Keratinocyte (primary cell): Measurements from ENCODE around the gene PARN. TPM values are rescaled to one million over a fixed set of nuclear protein-coding genes. Genes with fewer than 3 reads are reported as not detected.
A peak's percentile ranks its signal among the peaks of the same experiment; 100 is the strongest.

ENCODE experiments used
- DNase-seq: peaks from one replicate; pipeline ENCODE4 v3.0.0-alpha.2; 2011; ENCODE audit warnings: low read depth, missing footprints, low spot score
- FAIRE-seq: peaks from 2 replicates; lab custom pipeline; 2011; peaks lifted over from hg19 to GRCh38; lab: Jason Lieb, UNC
- H2AFZ ChIP-seq: 2 replicates; pipeline ENCODE4 v1.6.0; 2012; ENCODE audit warnings: low read length, control low read depth, inconsistent platforms; ENCODE audit not compliant: control insufficient read depth
- H3K27ac ChIP-seq: 2 replicates; pipeline ENCODE4 v1.5.1; 2011; ENCODE audit warnings: low read length; ENCODE audit not compliant: control insufficient read depth, insufficient read depth
- H3K27me3 ChIP-seq: 3 replicates; pipeline ENCODE4 v1.6.0; 2011; ENCODE audit warnings: low read length; ENCODE audit not compliant: control insufficient read depth, insufficient read depth; ENCODE audit errors: extremely low read depth
- H3K36me3 ChIP-seq, 2 experiments: 2 replicates in 1 of 2; 3 replicates in 1 of 2; pipeline ENCODE4 v1.5.1; 2011; ENCODE audit warnings: low read length in 2 of 2, mild to moderate bottlenecking in 1 of 2; ENCODE audit not compliant: control insufficient read depth in 2 of 2, insufficient read depth in 2 of 2; ENCODE audit errors: extremely low read depth in 1 of 2
- H3K4me1 ChIP-seq: 3 replicates; pipeline ENCODE4 v1.5.1; 2011; ENCODE audit warnings: low read length; ENCODE audit not compliant: control insufficient read depth, insufficient read depth; ENCODE audit errors: extremely low read depth
- H3K4me2 ChIP-seq: 3 replicates; pipeline ENCODE4 v1.6.0; 2011; ENCODE audit warnings: low read depth, low read length; ENCODE audit not compliant: control insufficient read depth, insufficient read depth; ENCODE audit errors: extremely low read depth
- H3K4me3 ChIP-seq, 3 experiments: fragments of 200-600 bp in 1 of 3; sonication (generic) in 1 of 3; 2 replicates in 2 of 3; 3 replicates in 1 of 3; pipeline ENCODE4 v1.5.1; 2011 to 2016; ENCODE audit warnings: low read length in 3 of 3, mild to moderate bottlenecking in 3 of 3, control low read depth in 2 of 3, inconsistent platforms in 1 of 3, low read depth in 1 of 3, mixed read lengths in 1 of 3, mixed run types in 1 of 3, moderate library complexity in 1 of 3; ENCODE audit not compliant: control insufficient read depth in 2 of 3, insufficient read depth in 2 of 3; ENCODE audit errors: extremely low read depth in 1 of 3
- H3K79me2 ChIP-seq: 2 replicates; pipeline ENCODE4 v1.6.0; 2012; ENCODE audit warnings: low read length; ENCODE audit not compliant: control insufficient read depth, insufficient read depth
- H3K9ac ChIP-seq: 3 replicates; pipeline ENCODE4 v1.6.0; 2011; ENCODE audit warnings: low read length; ENCODE audit not compliant: control insufficient read depth, insufficient read depth; ENCODE audit errors: extremely low read depth
- H3K9me1 ChIP-seq: 3 replicates; pipeline ENCODE4 v1.6.0; 2011; ENCODE audit warnings: low read length; ENCODE audit not compliant: control insufficient read depth, insufficient read depth; ENCODE audit errors: extremely low read depth
- H3K9me3 ChIP-seq: 2 replicates; pipeline ENCODE4 v1.5.1; 2012; ENCODE audit warnings: low read depth, low read length; ENCODE audit not compliant: control insufficient read depth
- H4K20me1 ChIP-seq: 3 replicates; pipeline ENCODE4 v1.6.0; 2011; ENCODE audit warnings: low read length; ENCODE audit not compliant: control insufficient read depth, insufficient read depth; ENCODE audit errors: extremely low read depth
- EZH2 ChIP-seq: IDR thresholded peaks from one replicate; pipeline ENCODE4 v1.6.1; 2012; ENCODE audit warnings: inconsistent platforms, mild to moderate bottlenecking, low read length, moderate library complexity
- dilution Hi-C: fragments of 300-500 bp; cut with MboI; formaldehyde crosslinking; loops from one replicate; pipeline ENCODE4 v1.7.0; 2020; ENCODE audit warnings: low sequenced_read_pairs; ENCODE audit not compliant: extremely low pct_ligation_motif_present
- polyA plus RNA-seq, 5 experiments: library from polyadenylated mRNA; depleted of rRNA in 3 of 5; stranded (reverse) in 3 of 5; stranded (forward) in 1 of 5; unstranded in 1 of 5; fragments of >200 nt; gene quantifications; 1 replicate in 1 of 5; 2 replicates in 3 of 5; 3 replicates in 1 of 5; pipeline versions ENCODE4 v1.2.1 to v1.2.3, GENCODE V29; 2011 to 2012; ENCODE audit warnings: missing spikeins in 2 of 5, low read depth in 1 of 5, low replicate concordance in 1 of 5
- TF ChIP-seq, protein P1 (sequence below), 3 experiments: IDR thresholded peaks in 1 of 3; conservative IDR thresholded peaks in 1 of 3; optimal IDR thresholded peaks in 1 of 3; 2 replicates in 2 of 3; 3 replicates in 1 of 3; pipeline versions ENCODE3 to v1.5.1; 2011; ENCODE audit warnings: low read length in 3 of 3, mild to moderate bottlenecking in 3 of 3, moderate library complexity in 2 of 3, control low read depth in 1 of 3, inconsistent platforms in 1 of 3; ENCODE audit not compliant: insufficient read depth in 2 of 3; ENCODE audit errors: extremely low read depth in 1 of 3

Gene PARN
- polyA plus RNA-seq, 1 donor (not counting 4 experiments of a cell fraction or from before 2014, with no cell fraction given): 40.8 TPM

DNA sequence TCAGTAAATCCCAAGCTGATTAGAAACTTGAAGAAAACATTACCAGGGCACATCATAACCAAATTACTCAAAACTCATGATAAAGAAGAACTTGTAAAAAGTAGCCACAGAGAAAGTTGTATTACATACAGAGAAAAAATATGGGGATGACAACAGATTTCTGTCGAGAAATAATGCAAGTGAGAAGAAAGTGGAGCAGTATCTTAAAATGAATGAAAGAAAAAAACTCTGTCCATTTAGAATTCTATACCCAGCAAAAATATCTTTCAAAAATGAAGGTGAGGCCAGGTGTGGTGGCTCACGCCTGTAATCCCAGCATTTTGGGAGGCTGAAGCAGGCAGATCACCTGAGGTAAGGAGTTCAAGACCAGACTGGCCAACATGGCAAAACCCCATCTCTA lies 165.9 kb downstream of the PARN start:
- no peak for FAIRE-seq
- Histone ChIP-seq H4K20me1 (no peaks in the 10 kb centered on the region), H3K27ac (no peak overlapping the region), H2AFZ (no peak overlapping the region), H3K9me1 (no peaks in the 10 kb centered on the region), H3K27me3 (no peaks in the 10 kb centered on the region), H3K4me2 (no peak overlapping the region), H3K9ac (no peak overlapping the region), H3K9me3 (no peaks in the 10 kb centered on the region), H3K79me2 (no peaks in the 10 kb centered on the region), H3K4me1 (peaks cover 6% of the 10 kb centered on the region), H3K36me3 (peaks cover 3% of the 10 kb centered on the region in 2 experiments), H3K4me3 (no peak overlapping the region)
- TF ChIP-seq, protein P1, sequence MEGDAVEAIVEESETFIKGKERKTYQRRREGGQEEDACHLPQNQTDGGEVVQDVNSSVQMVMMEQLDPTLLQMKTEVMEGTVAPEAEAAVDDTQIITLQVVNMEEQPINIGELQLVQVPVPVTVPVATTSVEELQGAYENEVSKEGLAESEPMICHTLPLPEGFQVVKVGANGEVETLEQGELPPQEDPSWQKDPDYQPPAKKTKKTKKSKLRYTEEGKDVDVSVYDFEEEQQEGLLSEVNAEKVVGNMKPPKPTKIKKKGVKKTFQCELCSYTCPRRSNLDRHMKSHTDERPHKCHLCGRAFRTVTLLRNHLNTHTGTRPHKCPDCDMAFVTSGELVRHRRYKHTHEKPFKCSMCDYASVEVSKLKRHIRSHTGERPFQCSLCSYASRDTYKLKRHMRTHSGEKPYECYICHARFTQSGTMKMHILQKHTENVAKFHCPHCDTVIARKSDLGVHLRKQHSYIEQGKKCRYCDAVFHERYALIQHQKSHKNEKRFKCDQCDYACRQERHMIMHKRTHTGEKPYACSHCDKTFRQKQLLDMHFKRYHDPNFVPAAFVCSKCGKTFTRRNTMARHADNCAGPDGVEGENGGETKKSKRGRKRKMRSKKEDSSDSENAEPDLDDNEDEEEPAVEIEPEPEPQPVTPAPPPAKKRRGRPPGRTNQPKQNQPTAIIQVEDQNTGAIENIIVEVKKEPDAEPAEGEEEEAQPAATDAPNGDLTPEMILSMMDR (optimal IDR thresholded peaks at IDR 0.05 in 1 of 3, IDR thresholded peaks at IDR 0.05 in 1 of 3, conservative IDR thresholded peaks at IDR 0.05 in 1 of 3; ENCODE audit: extremely low read depth in 1 of 3, insufficient read depth in 2 of 3, low read length in 3 of 3): no peak
- no peak for TF ChIP-seq EZH2
- dilution Hi-C loops: no loop called here
- no peak for DNase-seq

DNA sequence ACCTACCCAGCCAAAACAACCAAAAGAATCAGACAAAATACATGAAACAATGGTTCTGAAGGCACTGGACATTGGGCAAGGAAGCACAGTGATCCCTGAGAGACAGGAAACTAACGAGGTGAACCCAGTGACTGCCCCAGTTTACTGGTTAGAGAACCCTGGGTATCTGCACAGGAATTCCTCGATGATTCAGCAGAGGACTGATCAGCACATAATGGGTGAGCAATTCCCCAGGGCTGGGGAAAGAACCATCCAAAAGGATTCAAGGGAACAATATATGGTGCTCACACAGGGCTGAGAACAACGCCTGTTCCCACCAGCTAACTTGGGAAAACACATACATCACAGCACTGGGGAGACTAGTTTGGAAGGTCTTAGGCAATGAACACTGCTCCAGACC lies 167.2 kb downstream of the PARN start:
- peaks cover 3 to 6% of the 10 kb centered on the region in 2 experiments for H3K36me3 ChIP-seq
- no peak for DNase-seq
- no peak overlapping the region for H3K4me2 ChIP-seq
- H3K9ac ChIP-seq: no peak overlapping the region
- H3K9me3 ChIP-seq: no peaks in the 10 kb centered on the region
- H3K9me1 ChIP-seq: no peaks in the 10 kb centered on the region
- FAIRE-seq: peak; percentile 78
- no peaks in the 10 kb centered on the region for H4K20me1 ChIP-seq
- no peak overlapping the region for H2AFZ ChIP-seq
- TF ChIP-seq EZH2: no peak
- TF ChIP-seq, protein P1 (optimal IDR thresholded peaks at IDR 0.05 in 1 of 3, IDR thresholded peaks at IDR 0.05 in 1 of 3, conservative IDR thresholded peaks at IDR 0.05 in 1 of 3; ENCODE audit: extremely low read depth in 1 of 3, insufficient read depth in 2 of 3, low read length in 3 of 3): no peak
- no peak overlapping the region for H3K4me3 ChIP-seq
- no peaks in the 10 kb centered on the region for H3K27me3 ChIP-seq
- dilution Hi-C loops: no loop called here
- no peaks in the 10 kb centered on the region for H3K79me2 ChIP-seq
- H3K4me1 ChIP-seq: peaks cover 6% of the 10 kb centered on the region
- H3K27ac ChIP-seq: no peak overlapping the region
